HepG2 (cell line): Measurements from ENCODE around the gene CAVIN2. TPM values are rescaled to one million over a fixed set of nuclear protein-coding genes. Genes with fewer than 3 reads are reported as not detected.

ENCODE experiments used
- ESRRA ChIP-seq: sonication (generic); formaldehyde crosslinking; IDR thresholded peaks from 2 replicates; pipeline ENCODE4 v1.5.1; 2020; ENCODE audit warnings: mild to moderate bottlenecking, low read depth, missing genetic modification reagents
- FLYWCH1 ChIP-seq: sonication (generic); formaldehyde crosslinking; IDR thresholded peaks from 2 replicates; pipeline ENCODE4 v1.8.1; 2023; ENCODE audit warnings: mild to moderate bottlenecking, missing genetic modification reagents
- FOXO1 ChIP-seq: sonication (generic); formaldehyde crosslinking; IDR thresholded peaks from 2 replicates; pipeline ENCODE4 v1.4.0; 2020; ENCODE audit warnings: missing genetic modification reagents
- MATR3 ChIP-seq: sonication (generic); formaldehyde crosslinking; IDR thresholded peaks from 2 replicates; pipeline ENCODE4 v1.4.0; 2020; ENCODE audit warnings: missing genetic modification reagents
- MIER3 ChIP-seq: IDR thresholded peaks from 2 replicates; pipeline ENCODE4 v1.6.1; 2016; ENCODE audit warnings: missing compliant biosample characterization, borderline replicate concordance
- NFYC ChIP-seq: IDR thresholded peaks from 2 replicates; pipeline ENCODE4 v1.6.1; 2016; ENCODE audit warnings: missing genetic modification reagents, missing compliant biosample characterization
- POGZ ChIP-seq: sonication (generic); formaldehyde crosslinking; IDR thresholded peaks from 2 replicates; pipeline ENCODE4 v1.4.0; 2020; ENCODE audit warnings: mild to moderate bottlenecking, missing genetic modification reagents
- TARDBP ChIP-seq: sonication (generic); formaldehyde crosslinking; IDR thresholded peaks from 2 replicates; pipeline ENCODE4 v1.8.0; 2022; ENCODE audit warnings: mild to moderate bottlenecking, missing genetic modification reagents
- YEATS4 ChIP-seq: sonication (generic); formaldehyde crosslinking; IDR thresholded peaks from 2 replicates; pipeline ENCODE4 v1.4.0; 2020; ENCODE audit warnings: missing genetic modification reagents, borderline replicate concordance
- ZNF260 ChIP-seq: sonication (generic); formaldehyde crosslinking; IDR thresholded peaks from 2 replicates; pipeline ENCODE4 v1.4.0; 2020; ENCODE audit warnings: missing genetic modification reagents, low read depth, mild to moderate bottlenecking, borderline replicate concordance
- ZNF282 ChIP-seq: fragments of 450-650 bp; IDR thresholded peaks from 2 replicates; pipeline ENCODE4 v1.6.1; 2018; ENCODE audit not compliant: partially characterized antibody
- ZNF317 ChIP-seq: sonication (generic); formaldehyde crosslinking; IDR thresholded peaks from 2 replicates; pipeline ENCODE4 v1.5.0; 2020; ENCODE audit warnings: mild to moderate bottlenecking, missing genetic modification reagents
- ZNF614 ChIP-seq: IDR thresholded peaks from 2 replicates; pipeline ENCODE4 v1.6.1; 2018; ENCODE audit warnings: missing biosample characterization, missing genetic modification reagents, inconsistent platforms, borderline replicate concordance
- ZNF746 ChIP-seq: sonication (generic); formaldehyde crosslinking; IDR thresholded peaks from 2 replicates; pipeline ENCODE4 v1.8.0; 2022; ENCODE audit warnings: mild to moderate bottlenecking, missing genetic modification reagents
- ZNF839 ChIP-seq: sonication (generic); formaldehyde crosslinking; IDR thresholded peaks from 2 replicates; pipeline ENCODE4 v1.4.0; 2020; ENCODE audit warnings: missing genetic modification reagents, mild to moderate bottlenecking, borderline replicate concordance
- polyA plus RNA-seq, 8 experiments: library from polyadenylated mRNA; depleted of rRNA in 3 of 8; stranded (reverse) in 7 of 8; unstranded in 1 of 8; fragments of >200 nt; fragmentation: Illumina TruSeq in 4 of 8; extraction: Trizol in 4 of 8; gene quantifications; 2 replicates each; pipeline versions ENCODE4 v1.2.1 to v1.2.3, GENCODE V29; 2011 to 2016; ENCODE audit warnings: low read depth in 4 of 8, missing spikeins in 1 of 8, mixed read lengths in 1 of 8; ENCODE audit not compliant: insufficient read depth in 1 of 8
- total RNA-seq, 5 experiments: library from RNA; depleted of rRNA; stranded (reverse); fragments of >200 nt; fragmentation: Illumina TruSeq; extraction: Trizol; gene quantifications; 2 replicates each; pipeline ENCODE4 v1.2.3, GENCODE V29; 2016; ENCODE audit warnings: low read depth in 1 of 5
- TF ChIP-seq, protein P1 (sequence below): sonication (generic); formaldehyde crosslinking; IDR thresholded peaks from 2 replicates; pipeline ENCODE4 v1.5.1; 2020; ENCODE audit warnings: missing genetic modification reagents, mild to moderate bottlenecking, borderline replicate concordance
- TF ChIP-seq, protein P2 (sequence below): sonication (generic); formaldehyde crosslinking; IDR thresholded peaks from 2 replicates; pipeline ENCODE4 v1.5.1; 2020; ENCODE audit warnings: missing genetic modification reagents, mild to moderate bottlenecking, borderline replicate concordance
- TF ChIP-seq, protein P3 (sequence below): IDR thresholded peaks from 2 replicates; pipeline ENCODE4 v1.6.1; 2016; ENCODE audit warnings: low read depth
- TF ChIP-seq, protein P4 (sequence below): sonication (generic); formaldehyde crosslinking; IDR thresholded peaks from 2 replicates; pipeline ENCODE4 v1.5.0; 2020; ENCODE audit warnings: mild to moderate bottlenecking, missing genetic modification reagents
- TF ChIP-seq, protein P5 (sequence below): sonication (generic); formaldehyde crosslinking; IDR thresholded peaks from 2 replicates; pipeline ENCODE4 v1.5.0; 2020; ENCODE audit warnings: mild to moderate bottlenecking, missing genetic modification reagents

CAVIN2 gene
- total and polyA plus RNA-seq, 2 of the 13 experiments (the other 11 are each of a cell fraction or from before 2014, with no cell fraction given): 7.6 to 38.8 TPM

DNA sequence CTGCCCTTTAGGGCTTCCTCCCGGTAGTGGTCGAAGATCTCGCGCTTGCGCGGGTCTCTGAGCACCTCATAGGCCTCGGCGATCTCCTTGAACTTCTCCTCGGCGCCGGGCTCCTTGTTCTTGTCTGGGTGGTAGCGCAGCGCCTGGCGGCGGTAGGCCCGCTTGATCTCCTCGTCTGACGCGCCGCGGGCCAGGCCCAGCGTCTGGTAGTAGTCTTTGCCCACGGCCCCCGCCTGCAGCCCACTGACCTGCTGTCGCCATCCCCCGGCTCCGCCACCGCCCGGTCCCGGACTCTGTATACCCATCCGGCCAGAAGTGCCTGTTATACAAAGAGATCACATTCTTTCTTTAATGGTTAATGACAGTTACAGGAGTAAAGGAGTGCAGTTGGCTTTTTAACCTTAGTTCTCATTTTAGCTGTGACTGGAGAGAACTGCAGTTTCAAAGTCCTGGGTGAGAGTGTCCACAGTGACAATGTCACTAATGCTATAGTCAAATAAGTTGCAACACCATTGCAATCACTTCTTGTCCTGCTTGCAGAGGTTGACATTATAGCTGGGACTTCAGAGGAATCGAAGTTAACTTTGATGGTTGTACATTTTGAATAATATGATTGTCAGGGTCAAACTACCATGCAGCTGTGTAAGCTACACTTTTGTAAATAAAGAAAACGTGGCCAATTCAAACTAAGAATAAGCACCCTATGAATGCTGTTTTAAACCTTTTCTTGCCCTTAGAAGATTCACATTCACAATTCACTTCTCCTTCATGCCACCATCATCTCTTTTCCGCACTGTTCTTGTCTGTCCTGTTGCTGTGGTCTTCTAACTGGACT, 35.3 kb upstream of the CAVIN2 start (continued):
- no peak for TF ChIP-seq FLYWCH1
- TF ChIP-seq, protein P1, sequence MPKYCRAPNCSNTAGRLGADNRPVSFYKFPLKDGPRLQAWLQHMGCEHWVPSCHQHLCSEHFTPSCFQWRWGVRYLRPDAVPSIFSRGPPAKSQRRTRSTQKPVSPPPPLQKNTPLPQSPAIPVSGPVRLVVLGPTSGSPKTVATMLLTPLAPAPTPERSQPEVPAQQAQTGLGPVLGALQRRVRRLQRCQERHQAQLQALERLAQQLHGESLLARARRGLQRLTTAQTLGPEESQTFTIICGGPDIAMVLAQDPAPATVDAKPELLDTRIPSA (CRISPR knock-in tag): no peak
- 0 out of 2 replicates have a peak, but pooled peaks have one; percentile 1 for TF ChIP-seq NFYC (CRISPR knock-in tag)
- TF ChIP-seq ZNF282: no peak
- peak; percentile 41; the same call in 1 of the 2 replicates for TF ChIP-seq ZNF746
- peak; percentile 16; the same call in 1 of the 2 replicates for TF ChIP-seq YEATS4 (CRISPR knock-in tag)
- TF ChIP-seq MIER3 (CRISPR knock-in tag): peak; percentile 89; the same call in 1 of the 2 replicates
- TF ChIP-seq TARDBP (CRISPR knock-in tag): peak; percentile 82
- TF ChIP-seq ESRRA: peak; percentile 95
- TF ChIP-seq POGZ (CRISPR knock-in tag): peak; percentile 91
- 0 out of 2 replicates have a peak, but pooled peaks have one; percentile 80 for TF ChIP-seq ZNF317 (CRISPR knock-in tag)
- no peak for TF ChIP-seq ZNF839 (CRISPR knock-in tag)
- no peak for TF ChIP-seq ZNF260
- TF ChIP-seq, protein P2, sequence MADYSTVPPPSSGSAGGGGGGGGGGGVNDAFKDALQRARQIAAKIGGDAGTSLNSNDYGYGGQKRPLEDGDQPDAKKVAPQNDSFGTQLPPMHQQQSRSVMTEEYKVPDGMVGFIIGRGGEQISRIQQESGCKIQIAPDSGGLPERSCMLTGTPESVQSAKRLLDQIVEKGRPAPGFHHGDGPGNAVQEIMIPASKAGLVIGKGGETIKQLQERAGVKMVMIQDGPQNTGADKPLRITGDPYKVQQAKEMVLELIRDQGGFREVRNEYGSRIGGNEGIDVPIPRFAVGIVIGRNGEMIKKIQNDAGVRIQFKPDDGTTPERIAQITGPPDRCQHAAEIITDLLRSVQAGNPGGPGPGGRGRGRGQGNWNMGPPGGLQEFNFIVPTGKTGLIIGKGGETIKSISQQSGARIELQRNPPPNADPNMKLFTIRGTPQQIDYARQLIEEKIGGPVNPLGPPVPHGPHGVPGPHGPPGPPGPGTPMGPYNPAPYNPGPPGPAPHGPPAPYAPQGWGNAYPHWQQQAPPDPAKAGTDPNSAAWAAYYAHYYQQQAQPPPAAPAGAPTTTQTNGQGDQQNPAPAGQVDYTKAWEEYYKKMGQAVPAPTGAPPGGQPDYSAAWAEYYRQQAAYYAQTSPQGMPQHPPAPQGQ: no peak
- peak; percentile 58; the same call in 1 of the 2 replicates for TF ChIP-seq ZNF614 (CRISPR knock-in tag)
- TF ChIP-seq, protein P3, sequence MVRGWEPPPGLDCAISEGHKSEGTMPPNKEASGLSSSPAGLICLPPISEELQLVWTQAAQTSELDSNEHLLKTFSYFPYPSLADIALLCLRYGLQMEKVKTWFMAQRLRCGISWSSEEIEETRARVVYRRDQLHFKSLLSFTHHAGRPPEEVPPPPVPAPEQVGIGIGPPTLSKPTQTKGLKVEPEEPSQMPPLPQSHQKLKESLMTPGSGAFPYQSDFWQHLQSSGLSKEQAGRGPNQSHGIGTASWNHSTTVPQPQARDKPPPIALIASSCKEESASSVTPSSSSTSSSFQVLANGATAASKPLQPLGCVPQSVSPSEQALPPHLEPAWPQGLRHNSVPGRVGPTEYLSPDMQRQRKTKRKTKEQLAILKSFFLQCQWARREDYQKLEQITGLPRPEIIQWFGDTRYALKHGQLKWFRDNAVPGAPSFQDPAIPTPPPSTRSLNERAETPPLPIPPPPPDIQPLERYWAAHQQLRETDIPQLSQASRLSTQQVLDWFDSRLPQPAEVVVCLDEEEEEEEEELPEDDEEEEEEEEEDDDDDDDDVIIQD (CRISPR knock-in tag): peak; percentile 85
- peak; percentile 79 for TF ChIP-seq FOXO1
- TF ChIP-seq, protein P4, sequence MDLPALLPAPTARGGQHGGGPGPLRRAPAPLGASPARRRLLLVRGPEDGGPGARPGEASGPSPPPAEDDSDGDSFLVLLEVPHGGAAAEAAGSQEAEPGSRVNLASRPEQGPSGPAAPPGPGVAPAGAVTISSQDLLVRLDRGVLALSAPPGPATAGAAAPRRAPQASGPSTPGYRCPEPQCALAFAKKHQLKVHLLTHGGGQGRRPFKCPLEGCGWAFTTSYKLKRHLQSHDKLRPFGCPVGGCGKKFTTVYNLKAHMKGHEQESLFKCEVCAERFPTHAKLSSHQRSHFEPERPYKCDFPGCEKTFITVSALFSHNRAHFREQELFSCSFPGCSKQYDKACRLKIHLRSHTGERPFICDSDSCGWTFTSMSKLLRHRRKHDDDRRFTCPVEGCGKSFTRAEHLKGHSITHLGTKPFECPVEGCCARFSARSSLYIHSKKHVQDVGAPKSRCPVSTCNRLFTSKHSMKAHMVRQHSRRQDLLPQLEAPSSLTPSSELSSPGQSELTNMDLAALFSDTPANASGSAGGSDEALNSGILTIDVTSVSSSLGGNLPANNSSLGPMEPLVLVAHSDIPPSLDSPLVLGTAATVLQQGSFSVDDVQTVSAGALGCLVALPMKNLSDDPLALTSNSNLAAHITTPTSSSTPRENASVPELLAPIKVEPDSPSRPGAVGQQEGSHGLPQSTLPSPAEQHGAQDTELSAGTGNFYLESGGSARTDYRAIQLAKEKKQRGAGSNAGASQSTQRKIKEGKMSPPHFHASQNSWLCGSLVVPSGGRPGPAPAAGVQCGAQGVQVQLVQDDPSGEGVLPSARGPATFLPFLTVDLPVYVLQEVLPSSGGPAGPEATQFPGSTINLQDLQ (CRISPR knock-in tag): no peak
- no peak for TF ChIP-seq MATR3 (CRISPR knock-in tag)
- TF ChIP-seq, protein P5, sequence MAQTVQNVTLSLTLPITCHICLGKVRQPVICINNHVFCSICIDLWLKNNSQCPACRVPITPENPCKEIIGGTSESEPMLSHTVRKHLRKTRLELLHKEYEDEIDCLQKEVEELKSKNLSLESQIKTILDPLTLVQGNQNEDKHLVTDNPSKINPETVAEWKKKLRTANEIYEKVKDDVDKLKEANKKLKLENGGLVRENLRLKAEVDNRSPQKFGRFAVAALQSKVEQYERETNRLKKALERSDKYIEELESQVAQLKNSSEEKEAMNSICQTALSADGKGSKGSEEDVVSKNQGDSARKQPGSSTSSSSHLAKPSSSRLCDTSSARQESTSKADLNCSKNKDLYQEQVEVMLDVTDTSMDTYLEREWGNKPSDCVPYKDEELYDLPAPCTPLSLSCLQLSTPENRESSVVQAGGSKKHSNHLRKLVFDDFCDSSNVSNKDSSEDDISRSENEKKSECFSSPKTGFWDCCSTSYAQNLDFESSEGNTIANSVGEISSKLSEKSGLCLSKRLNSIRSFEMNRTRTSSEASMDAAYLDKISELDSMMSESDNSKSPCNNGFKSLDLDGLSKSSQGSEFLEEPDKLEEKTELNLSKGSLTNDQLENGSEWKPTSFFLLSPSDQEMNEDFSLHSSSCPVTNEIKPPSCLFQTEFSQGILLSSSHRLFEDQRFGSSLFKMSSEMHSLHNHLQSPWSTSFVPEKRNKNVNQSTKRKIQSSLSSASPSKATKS (CRISPR knock-in tag): no peak
